Measurements from ENCODE around the gene NT5M.

The NT5M gene

GRCh38 chr17:17375841-17376240 lies 72.7 kb downstream of the NT5M start:
- no peak overlapping the region for H3K4me3 ChIP-seq (ENCODE audit: control insufficient read depth, low read depth, low read length)
- no peak for TF ChIP-seq CTCF (conservative IDR thresholded peaks at IDR 0.05; ENCODE audit: control insufficient read depth, insufficient read depth, low read depth, low read length)
- DNase-seq (ENCODE audit: low read depth) = no peak

GRCh38 chr17:17376362-17376761 lies 73.2 kb downstream of the NT5M start:
- no peak overlapping the region for H3K4me3 ChIP-seq (ENCODE audit: control insufficient read depth, low read depth, low read length)
- TF ChIP-seq CTCF (conservative IDR thresholded peaks at IDR 0.05; ENCODE audit: control insufficient read depth, insufficient read depth, low read depth, low read length) = no peak
- no peak for DNase-seq (ENCODE audit: low read depth)

GRCh38 chr17:17377071-17377967 lies 74.1 kb downstream of the NT5M start:
- H3K4me3 ChIP-seq (ENCODE audit: control insufficient read depth, low read depth, low read length) = no peak overlapping the region
- TF ChIP-seq CTCF (conservative IDR thresholded peaks at IDR 0.05; ENCODE audit: control insufficient read depth, insufficient read depth, low read depth, low read length) = no peak
- no peak for DNase-seq (ENCODE audit: low read depth)

GRCh38 chr17:17379197-17379991 lies 76.2 kb downstream of the NT5M start:
- H3K4me3 ChIP-seq (ENCODE audit: control insufficient read depth, low read depth, low read length) = no peak overlapping the region
- peak; percentile 20 for DNase-seq (ENCODE audit: low read depth)
- no peak for TF ChIP-seq CTCF (conservative IDR thresholded peaks at IDR 0.05; ENCODE audit: control insufficient read depth, insufficient read depth, low read depth, low read length)

GRCh38 chr17:17380145-17380925 lies 77.2 kb downstream of the NT5M start:
- no peak for TF ChIP-seq CTCF (conservative IDR thresholded peaks at IDR 0.05; ENCODE audit: control insufficient read depth, insufficient read depth, low read depth, low read length)
- DNase-seq (ENCODE audit: low read depth) = no peak
- no peak overlapping the region for H3K4me3 ChIP-seq (ENCODE audit: control insufficient read depth, low read depth, low read length)

- TF ChIP-seq CTCF (conservative IDR thresholded peaks at IDR 0.05; ENCODE audit: control insufficient read depth, insufficient read depth, low read depth, low read length) = no peak
- DNase-seq (ENCODE audit: low read depth) = no peak
- H3K4me3 ChIP-seq (ENCODE audit: control insufficient read depth, low read depth, low read length) = no peak overlapping the region
Observed at GRCh38 chr17:17381446-17382064, 78.4 kb downstream of the NT5M start.
